Glomerular visceral epithelial cell (primary cell): ENCODE measurements around the gene NRXN3.
A peak's percentile ranks its signal among the peaks of the same experiment; 100 is the strongest.

Experiments
- DNase-seq: peaks from one replicate; pipeline ENCODE4 v3.0.0-alpha.2; 2016; ENCODE audit errors: extremely low spot score

Gene NRXN3

DNA sequence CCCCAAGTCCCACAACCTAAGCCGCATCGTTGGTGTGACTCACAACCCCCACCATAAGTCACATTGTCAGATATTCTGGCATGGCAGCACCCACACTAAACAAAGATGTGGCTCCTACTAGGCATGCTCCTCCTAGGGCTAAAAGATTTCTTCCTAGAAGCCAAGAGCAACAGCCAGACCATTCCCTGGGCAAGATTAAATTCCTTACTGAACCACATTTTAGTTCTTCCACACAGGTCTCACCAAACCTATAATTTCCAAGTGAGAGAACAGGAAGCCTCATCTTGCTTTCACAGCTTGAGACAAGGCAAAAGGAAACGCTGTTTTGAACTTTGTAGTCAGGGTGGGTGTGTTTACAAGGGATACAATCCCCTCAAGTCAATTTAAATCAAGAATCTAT lies 1408.3 kb downstream of the NRXN3 start:
- DNase-seq = peak; percentile 59

DNA sequence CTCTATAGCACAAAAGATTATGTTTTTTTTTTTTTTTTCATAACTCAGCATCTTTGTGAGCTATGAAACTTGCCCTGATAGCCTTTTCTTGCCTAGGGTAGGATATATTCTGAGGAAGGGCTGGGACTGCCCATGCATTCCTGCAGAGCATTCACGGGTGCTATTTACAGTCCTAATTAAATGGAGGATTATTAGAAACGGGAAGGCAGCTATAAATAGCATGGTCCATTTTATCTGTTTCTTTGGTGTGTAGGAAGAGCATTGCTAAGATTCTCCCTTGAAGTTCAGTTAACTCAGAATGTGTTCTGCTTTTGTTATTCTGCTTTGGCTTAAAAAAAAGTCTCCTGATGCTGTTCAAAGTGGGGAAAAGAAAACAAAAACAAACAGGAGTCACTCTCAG lies 1410.2 kb downstream of the NRXN3 start:
- DNase-seq = no peak

DNA sequence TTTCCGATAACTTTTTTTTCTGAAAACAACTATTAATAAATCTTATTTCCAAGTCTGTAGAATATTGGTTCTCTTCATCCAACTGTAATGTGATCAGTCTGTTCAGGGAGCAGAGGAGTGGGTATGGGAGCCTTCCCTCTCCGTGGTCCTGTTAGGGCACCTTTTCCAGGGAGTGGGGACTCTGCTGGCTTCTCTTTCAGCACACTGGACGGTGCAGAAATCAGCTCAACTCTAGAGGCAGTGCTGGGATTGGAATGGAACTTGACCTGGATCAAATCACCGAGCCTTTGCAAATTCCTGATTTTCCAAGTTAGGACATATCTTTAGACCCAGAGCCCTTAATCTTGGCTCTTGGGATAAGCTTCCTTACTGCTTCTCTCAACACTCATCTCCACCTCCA lies 1410.7 kb downstream of the NRXN3 start:
- DNase-seq = no peak

DNA sequence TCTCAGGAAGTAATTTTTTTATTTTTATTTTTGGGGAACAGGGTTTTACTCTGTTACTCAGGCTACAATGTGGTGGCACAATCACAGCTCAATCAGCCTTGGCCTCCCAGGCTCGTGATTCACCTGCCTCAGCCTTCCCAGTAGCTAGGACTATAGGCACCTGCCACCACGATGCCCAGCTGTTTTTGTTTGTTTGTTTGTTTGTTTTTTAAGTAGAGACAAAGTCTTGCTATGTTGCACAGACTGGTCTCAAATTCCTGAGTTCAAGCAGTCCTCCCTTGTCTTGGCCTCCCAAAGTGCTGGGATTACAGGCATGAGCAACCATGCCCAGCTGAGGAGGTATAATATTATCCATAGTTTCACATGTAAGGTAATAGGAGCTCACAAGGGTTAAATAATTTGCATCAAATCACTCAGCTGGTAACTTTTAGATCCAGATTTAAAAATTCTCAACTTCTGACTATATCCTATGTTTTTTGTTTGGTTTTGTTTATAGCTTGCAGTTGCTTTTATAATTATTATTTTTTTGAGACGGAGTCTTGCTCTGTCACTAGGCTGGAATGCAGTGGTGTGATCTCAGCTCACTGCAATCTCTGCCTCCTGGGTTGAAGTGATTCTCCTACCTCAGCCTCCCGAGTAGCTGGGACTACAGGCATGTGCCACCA lies 1411.9 kb downstream of the NRXN3 start:
- peak; percentile 71 for DNase-seq

DNA sequence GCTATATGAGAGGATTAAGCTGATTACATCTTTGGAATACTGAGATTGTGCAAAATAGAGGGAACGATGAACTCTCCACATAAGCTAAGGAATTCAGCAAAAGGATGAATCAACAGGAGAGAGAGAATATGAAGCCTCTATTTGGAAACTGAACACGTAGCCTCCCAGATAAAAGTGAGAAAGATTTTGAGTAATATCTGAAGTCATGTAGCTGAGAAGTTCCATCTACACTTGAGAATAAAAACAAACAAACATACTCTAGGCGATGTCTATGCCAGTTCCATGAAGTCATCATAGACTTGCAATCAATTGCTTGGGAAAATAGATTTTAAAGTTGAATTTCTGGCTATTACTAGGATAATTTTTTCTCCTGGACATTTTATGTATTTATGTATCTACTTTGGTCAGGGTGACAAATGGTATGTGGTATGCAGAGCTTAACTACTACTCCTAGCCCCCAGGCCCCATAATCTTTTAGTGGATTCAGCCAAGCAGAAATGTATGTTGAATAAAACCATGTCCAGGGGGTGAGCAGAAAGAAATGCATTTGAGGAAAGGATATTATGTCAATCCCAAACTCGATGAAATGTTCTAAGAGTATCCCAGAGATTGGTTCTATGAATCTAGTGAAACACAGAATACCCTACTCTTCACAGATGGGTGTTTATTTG lies 1413.7 kb downstream of the NRXN3 start:
- DNase-seq = peak; percentile 53

DNA sequence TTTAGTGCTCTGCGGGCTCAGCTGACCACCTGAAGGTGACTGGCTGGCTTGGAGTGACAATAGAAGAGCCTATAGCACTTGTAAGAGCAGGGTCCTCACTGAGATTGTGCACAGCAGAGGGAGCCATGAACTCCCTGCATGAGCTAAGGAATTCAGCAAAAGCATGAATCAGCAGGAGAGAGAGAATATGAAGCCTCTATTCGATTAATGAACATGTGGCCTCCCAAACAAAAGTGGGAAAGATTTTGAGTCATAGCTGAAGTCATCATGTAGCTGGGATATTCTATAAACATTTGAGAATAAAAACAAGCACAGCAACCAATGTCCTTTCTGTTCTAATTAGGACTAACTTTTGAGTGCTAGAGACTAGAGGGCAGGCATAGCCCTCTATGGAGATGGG lies 1414.5 kb downstream of the NRXN3 start:
- peak; percentile 87 for DNase-seq

DNA sequence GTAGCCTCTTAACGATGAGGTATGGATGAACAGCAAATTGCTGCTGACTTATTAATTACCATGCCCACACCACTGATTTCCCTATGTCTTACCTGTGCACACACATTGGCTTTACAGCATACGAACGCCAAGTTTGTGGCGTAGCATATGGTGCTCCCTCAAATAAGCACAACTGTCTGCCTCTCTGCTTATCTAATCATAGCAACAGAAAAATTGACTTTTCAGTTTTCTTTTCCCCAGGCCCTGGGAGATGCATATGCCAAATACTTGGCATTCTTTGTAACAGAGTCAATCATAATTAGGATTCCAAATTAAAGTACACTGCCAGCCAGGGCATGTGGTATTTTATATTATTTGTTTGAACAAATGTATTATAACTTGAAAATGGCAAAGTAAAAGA lies 1415.7 kb downstream of the NRXN3 start:
- DNase-seq = peak; percentile 80

DNA sequence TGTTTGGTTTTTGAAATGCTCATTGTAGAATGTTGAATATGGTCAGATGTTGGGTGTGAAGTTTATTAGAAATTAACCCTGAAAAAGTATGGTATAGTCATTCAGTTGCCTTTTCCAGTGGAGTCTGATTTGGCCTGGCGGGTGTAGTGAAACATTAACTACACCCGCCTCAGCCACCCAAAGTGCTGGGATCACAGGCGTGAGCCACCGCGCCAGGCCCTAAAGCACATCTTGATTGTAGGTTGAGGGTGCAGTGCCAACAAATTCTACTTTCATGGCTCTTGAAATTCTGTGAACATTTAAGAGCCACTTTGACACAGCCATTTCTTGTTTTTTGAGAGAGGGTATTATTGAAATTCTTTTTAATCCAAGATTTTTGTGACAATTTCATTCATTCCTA lies 1416.2 kb downstream of the NRXN3 start:
- peak; percentile 82 for DNase-seq

DNA sequence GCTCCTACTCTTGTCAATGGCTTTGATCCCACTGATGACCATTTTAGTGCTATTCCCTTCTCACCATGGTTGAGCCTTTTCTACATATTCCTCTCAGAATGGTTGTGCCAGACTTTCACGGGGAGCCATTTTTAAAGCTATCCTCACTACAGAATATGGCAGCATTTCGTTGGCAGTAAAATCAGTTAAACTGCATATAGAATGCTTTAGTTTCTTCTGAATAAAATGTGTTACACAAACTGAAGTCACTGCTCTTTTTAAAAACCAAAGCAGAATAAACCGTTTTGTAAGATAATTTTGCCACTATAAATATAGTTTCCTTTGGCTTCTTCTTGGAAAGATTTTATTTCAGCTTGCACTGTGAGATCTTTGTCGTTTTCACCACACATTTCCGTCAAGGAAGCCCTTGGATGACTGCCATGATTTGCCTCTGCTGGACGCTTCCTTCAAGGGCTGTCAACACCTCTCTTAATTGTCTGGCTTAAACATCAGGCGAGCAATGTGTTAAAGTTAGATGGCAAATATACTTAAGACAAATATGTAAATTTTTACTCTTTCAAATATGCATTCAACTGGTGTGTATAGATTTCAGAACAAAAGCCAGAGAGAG lies 1416.9 kb downstream of the NRXN3 start:
- peak; percentile 76 for DNase-seq

DNA sequence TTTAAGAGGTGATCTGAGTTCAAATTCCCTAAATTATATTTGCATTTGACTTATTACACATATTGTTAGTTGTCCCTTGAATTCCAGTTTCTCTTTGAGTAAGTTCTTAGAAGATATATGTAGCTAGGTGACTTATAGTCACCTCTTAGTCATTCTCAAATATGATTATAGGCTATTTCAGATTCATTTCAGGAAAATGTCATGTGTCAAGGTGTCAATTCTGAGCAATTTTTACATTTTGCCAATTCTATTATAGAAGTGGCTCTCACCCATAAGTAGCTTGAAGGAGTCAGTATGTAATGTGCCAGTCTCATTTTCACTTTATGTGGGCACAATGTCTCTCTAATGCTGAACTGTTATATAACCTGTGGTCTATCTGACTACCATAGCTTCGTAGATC lies 1417.7 kb downstream of the NRXN3 start:
- DNase-seq = no peak

DNA sequence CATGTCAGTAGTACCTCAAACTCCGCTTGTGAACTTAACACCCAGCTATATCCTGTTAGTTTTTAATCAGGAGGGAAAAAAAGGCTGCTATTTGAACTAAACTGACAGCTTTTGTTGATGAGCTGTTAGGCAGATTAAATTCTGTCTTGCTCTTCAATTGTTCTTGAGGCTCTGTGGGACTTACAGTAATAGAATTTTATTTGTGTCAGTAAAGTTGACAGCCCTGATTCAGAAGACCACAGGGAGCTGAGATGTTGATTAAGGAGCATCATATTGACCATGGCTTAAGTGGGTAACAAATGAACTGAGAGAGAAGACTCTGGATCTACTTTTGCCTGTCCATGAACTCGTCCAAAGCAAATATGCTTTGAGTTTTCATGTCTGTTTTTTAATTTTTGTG lies 1418.2 kb downstream of the NRXN3 start:
- no peak for DNase-seq

DNA sequence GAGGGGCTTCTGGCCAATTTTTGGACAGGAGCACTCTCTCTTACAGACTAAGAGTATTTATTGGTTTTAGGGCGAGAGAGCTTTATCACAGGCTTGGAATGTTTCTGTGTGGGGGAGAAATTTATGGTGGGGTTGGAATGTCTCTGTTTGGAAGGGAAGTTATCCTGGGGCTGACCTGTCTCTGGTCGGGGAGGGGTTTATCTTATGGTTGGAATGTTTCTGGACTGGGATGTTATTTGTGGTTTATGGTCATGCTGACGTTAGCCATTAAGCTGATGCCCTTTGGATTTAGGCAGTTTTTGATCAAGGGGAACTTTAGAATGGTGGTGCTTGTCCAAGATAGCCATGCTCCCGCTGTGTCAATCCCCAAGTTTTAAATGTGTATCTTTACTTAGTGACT lies 1426.4 kb downstream of the NRXN3 start:
- DNase-seq = peak; percentile 88

DNA sequence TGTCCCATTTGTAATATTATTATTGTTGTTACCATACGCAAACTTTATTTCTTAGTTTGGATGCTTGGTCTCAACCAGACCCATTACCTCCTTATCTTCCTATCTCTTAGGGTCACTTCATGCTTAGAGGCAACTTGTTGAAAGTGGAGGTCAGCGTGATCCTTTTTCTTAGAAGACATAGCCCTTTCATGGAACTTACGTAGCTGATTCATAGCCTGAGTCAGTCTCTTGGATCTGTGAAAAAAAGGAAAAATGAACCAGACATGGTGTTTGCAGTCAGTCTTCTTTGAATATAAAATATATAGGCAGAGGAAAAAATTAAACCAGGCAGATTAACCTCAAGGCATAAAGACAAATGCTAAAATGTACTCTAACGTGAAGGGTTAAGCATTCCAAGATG lies 1427.4 kb downstream of the NRXN3 start:
- no peak for DNase-seq

DNA sequence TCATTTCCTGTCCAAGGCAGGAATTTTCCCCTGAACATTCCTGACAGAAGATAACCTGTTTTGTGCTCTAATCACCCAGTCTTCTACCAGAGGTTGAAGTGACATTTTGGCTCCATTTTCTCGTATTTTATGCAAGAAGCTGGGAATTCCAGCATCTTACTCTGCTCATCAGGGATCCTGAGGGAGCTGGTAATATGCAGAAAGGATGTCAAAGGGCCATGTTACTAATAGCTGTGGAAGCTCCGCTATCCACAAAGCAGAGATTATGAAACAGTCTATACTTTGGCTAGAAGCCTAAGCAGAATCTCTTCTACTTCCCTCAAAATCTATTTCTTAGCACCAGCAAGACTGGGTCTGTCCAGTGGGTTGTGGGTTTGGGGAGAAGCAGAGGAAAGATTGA lies 1428.2 kb downstream of the NRXN3 start:
- DNase-seq = no peak

DNA sequence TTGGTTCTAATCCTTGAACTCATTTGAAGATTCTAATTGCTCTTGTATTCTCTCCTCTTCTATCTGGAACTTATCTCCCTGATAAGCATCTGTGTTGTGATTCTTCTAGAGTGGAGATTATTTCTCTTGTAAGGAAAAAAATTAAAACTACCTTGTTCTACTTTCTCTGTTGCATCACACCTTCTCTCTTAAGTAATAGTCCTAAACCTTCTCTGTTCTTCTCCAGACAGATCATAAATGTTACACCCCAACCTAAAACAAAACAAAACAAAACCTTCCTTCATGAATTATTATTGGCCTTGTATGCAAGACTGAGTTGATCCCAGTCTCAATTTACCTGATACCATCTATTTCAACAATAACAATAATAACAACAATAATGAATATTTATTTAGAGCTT lies 1429.1 kb downstream of the NRXN3 start:
- no peak for DNase-seq

DNA sequence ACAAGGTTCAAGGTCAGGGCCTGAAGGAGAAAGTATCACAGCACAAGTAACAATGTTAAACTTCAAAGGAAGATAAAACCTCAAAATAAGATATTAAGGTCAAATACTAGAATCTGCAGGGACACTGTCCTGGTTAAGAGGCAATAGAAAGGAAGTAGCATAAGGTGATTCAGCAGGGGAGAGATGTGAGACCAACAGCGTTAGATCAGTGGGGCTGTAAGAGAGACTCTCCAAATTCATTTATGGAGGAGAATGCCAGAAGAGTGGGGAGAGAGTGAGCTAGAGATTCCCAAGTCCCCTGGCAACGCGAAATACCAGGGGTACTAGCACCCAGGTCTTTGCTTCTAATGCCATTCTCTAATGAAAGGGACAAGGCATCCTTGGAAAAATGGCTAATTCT lies 1430.2 kb downstream of the NRXN3 start:
- DNase-seq = no peak

DNA sequence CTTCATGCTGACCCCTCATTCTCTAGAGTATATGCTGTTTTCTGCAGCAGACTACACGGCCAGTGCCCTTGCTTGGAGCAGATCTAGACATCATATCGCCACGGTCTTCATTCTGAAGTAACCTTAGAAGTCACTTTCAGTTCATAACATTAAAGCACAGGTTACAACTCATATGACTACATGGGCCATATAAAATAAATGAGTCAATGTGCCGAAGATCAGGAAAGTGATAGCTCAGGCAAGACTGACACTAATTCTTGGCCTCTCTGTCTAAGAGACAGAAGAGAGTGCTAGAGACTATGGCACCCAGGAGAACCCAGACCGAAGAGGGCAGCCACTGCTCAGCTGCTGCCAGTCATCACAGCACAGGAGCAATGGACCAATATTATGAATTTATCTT lies 1431.4 kb downstream of the NRXN3 start:
- no peak for DNase-seq

DNA sequence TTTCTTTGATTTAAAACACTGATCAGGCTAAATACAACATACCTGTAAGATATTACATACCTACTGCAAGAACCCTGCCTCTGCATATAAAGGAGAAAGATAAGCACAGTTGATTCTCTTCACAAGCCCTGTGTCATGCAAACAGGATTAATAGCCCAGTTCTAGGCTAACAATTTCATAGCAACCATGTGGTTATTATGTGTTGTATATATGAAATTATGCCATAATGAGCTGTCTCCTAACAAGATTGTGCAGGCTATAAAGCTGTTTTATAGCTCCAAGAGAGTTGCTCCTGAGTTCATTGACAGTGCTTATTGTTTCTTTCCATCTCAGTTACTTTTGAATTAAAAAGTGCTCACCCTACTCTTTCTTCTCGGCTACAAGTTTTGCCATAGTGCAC lies 1431.9 kb downstream of the NRXN3 start:
- DNase-seq = no peak

DNA sequence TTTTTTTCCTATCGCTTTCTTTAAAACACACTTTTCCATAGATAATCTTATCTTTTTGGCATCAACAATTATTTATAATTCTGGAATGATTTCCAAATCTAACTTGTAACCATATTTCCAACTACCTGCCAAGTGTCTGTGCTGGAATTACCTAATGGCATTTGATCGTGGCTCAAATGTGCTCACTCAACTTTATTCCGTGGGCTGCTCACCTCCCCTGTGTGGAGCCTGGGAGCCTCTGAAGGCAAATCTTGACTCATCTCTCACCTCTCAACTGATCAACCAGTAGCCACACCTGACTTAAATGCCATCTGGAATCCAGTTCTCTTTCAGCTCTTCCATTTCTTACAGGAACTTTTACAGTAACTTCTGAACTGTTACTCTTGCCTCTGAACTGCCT lies 1432.6 kb downstream of the NRXN3 start:
- DNase-seq = no peak

DNA sequence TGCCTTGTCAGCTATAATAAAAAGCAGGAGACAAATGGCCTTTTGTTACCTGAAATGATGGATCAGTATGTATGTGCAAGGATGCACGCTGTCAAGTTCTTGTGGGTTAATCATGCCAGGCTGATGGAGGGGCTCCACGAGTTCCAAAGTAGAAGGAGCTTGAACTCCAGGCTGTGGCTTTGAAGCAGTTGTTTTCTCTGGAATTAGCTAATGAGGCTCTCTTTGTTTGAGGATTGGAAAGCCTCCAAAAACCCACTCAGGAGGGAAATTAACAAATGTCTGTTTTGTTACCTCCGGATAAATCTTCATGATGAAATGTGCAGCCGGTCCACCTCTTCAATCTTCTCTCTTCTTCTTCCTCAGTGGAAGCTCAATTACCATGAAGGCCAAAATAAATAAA lies 1435.7 kb downstream of the NRXN3 start:
- no peak for DNase-seq

DNA sequence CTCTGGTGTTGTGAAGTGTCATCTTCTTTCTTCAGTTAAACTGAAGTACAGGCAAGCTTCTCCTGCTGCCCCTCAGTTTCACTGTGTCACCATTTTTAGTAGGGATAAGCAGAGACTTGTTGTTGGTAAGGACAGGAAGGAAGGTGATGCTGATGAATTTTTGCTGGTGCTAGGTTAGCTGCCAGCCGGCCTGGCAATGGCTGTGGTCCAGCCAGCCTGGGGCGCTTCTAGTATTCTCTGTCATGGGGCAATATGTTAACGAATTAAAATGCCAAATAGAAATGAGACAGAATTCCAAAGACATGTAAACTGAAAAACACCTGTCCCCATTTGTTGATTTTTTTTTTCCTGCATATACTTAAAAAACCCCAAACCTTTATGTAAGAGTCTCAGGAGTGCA lies 1438.3 kb downstream of the NRXN3 start:
- DNase-seq = no peak

DNA sequence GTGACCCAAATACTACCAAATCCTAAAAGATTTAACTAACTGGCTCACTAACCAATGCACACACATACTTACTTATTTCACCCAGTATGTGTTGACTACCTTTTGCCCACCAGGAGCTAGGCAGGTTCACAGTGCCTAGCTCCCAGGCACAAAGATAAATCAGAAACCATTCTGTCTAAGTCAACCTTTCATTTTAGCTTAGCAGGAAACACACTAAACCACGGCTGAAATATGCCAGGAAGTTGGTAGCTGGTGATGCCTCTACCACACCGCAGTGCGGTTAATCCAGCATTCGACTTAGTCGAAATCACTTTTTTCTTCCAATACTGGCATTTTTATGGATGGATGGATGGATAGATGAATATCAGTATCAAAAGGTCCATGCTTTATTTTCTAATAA lies 1443.5 kb downstream of the NRXN3 start:
- no peak for DNase-seq

DNA sequence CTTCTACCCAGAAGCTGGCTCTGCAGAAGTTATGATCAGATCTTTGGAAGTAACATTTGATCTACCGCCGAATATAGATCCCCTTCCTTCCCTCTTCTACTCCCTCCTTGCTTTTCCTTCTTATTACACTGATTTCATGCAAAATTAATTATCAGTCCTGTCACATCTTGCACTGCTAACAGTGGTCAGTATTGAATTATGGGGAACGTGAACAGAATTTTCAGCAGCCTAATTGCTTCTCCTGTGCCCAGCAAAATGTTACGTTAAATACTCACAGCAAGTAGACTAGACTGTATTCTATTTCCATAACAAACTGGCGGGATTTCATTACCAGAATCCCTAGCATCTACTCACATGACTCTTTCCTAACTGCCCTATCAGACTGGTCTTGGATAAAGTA lies 1444.3 kb downstream of the NRXN3 start:
- no peak for DNase-seq

DNA sequence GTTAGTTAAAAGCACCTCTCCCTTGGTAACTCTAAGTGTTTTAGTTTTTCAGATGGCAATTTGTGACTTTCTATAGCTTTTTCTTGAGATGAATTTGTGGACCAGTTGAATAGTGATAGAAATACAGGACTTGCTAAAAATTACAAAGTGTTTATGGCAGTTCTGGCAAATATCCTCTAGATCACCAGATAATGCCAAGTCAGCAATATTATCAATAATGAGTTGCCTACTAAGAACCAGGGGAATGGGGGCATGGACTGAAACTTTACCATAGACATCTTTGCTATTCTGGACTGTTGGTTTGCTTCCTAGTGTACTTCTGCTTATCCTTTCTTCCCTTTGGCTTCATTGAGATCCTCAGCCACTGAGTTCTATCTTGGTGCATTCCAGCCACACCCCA lies 1456.9 kb downstream of the NRXN3 start:
- DNase-seq = no peak
